WTC11 (cell line): Measurements from ENCODE around the gene MAGI3. TPM values are rescaled to one million over a fixed set of nuclear protein-coding genes. Genes with fewer than 3 reads are reported as not detected.

ENCODE experiments used
- ATAC-seq: fragments of 200-7000 bp; cut with Tn5 transposase; 2 replicates; pipeline ENCODE4 v1.10.0; 2021; ENCODE audit warnings: mild to moderate bottlenecking, moderate library complexity
- CTCF ChIA-PET: fragments of 300-600 bp; sonication (Branson Sonifier 250); formaldehyde crosslinking; loops from one replicate; lab custom pipeline; 2021; ENCODE audit warnings: antibody characterized with exemption; lab: Charles Lee
- POLR2A ChIA-PET: fragments of 350-600 bp; sonication (Branson Sonifier 250); formaldehyde crosslinking; loops from one replicate; lab custom pipeline; 2021; ENCODE audit warnings: antibody characterized with exemption; lab: Charles Lee
- DNase-seq: peaks from one replicate; pipeline ENCODE4 v3.0.0; 2021; ENCODE audit warnings: low spot score
- H3K27ac Mint-ChIP-seq: 2 replicates; pipeline ENCODE4 v1.8.0; 2021; ENCODE audit warnings: mixed read lengths
- H3K27me3 Mint-ChIP-seq: 2 replicates; pipeline ENCODE4 v1.8.0; 2021; ENCODE audit warnings: low read depth, mild to moderate bottlenecking, moderate library complexity, mixed read lengths
- H3K36me3 Mint-ChIP-seq: 2 replicates; pipeline ENCODE4 v1.8.0; 2021; ENCODE audit warnings: mixed read lengths
- H3K4me1 Mint-ChIP-seq: 2 replicates; pipeline ENCODE4 v1.8.0; 2022; ENCODE audit warnings: mixed read lengths
- H3K4me3 Mint-ChIP-seq: 2 replicates; pipeline ENCODE4 v1.8.0; 2021; ENCODE audit warnings: mild to moderate bottlenecking, moderate library complexity, mixed read lengths
- H3K9me3 Mint-ChIP-seq: 2 replicates; pipeline ENCODE4 v1.8.0; 2021; ENCODE audit warnings: mixed read lengths
- AR ChIP-seq: fragments of 250-450 bp; sonication (Bioruptor Pico); IDR thresholded peaks from 2 replicates; pipeline ENCODE4 v1.9.0; 2021; ENCODE audit warnings: mild to moderate bottlenecking
- ARID4B ChIP-seq: sonication (generic); formaldehyde crosslinking; IDR thresholded peaks from 2 replicates; pipeline ENCODE4 v1.8.0; 2023; ENCODE audit warnings: missing genetic modification reagents, mild to moderate bottlenecking, borderline replicate concordance
- CDX4 ChIP-seq: fragments of 250-450 bp; sonication (Bioruptor Pico); IDR thresholded peaks from 2 replicates; pipeline ENCODE4 v1.9.0; 2021; ENCODE audit warnings: moderate library complexity, mild to moderate bottlenecking, inconsistent platforms, borderline replicate concordance
- ELF4 ChIP-seq: sonication (generic); formaldehyde crosslinking; IDR thresholded peaks from 2 replicates; pipeline ENCODE4 v1.8.1; 2022; ENCODE audit warnings: low read depth, mild to moderate bottlenecking, moderate library complexity, missing genetic modification reagents
- HMGXB4 ChIP-seq: sonication (generic); formaldehyde crosslinking; IDR thresholded peaks from 2 replicates; pipeline ENCODE4 v1.8.1; 2023; ENCODE audit warnings: mild to moderate bottlenecking, moderate library complexity, missing genetic modification reagents
- MLX ChIP-seq: sonication (generic); formaldehyde crosslinking; IDR thresholded peaks from 2 replicates; pipeline ENCODE4 v1.8.1; 2023; ENCODE audit warnings: mild to moderate bottlenecking, missing genetic modification reagents, moderate library complexity
- NR2C2 ChIP-seq: sonication (generic); formaldehyde crosslinking; IDR thresholded peaks from 2 replicates; pipeline ENCODE4 v1.8.0; 2022; ENCODE audit warnings: mild to moderate bottlenecking, missing genetic modification reagents
- SMAD4 ChIP-seq: sonication (generic); formaldehyde crosslinking; IDR thresholded peaks from 2 replicates; pipeline ENCODE4 v1.8.0; 2022; ENCODE audit warnings: mild to moderate bottlenecking, missing genetic modification reagents
- SP1 ChIP-seq: sonication (generic); formaldehyde crosslinking; conservative IDR thresholded peaks from 2 replicates; pipeline ENCODE4 v1.8.1; 2022; ENCODE audit warnings: missing genetic modification reagents
- TCF7 ChIP-seq: sonication (generic); formaldehyde crosslinking; IDR thresholded peaks from 2 replicates; pipeline ENCODE4 v1.8.0; 2022; ENCODE audit warnings: mild to moderate bottlenecking, low read depth, missing genetic modification reagents, moderate library complexity
- USF1 ChIP-seq: sonication (generic); formaldehyde crosslinking; IDR thresholded peaks from 2 replicates; pipeline ENCODE4 v1.8.0; 2022; ENCODE audit warnings: mild to moderate bottlenecking, missing genetic modification reagents
- ZNF423 ChIP-seq: fragments of 250-450 bp; sonication (Bioruptor Pico); IDR thresholded peaks from 2 replicates; pipeline ENCODE4 v2.1.2; 2022; ENCODE audit warnings: mild to moderate bottlenecking, moderate library complexity
- ZSCAN18 ChIP-seq: fragments of 250-450 bp; sonication (Bioruptor Pico); IDR thresholded peaks from 2 replicates; pipeline ENCODE4 v2.1.2; 2022; ENCODE audit warnings: mild to moderate bottlenecking, moderate library complexity
- total RNA-seq: library from RNA; stranded (reverse); gene quantifications from 3 replicates; pipeline ENCODE4 v1.2.3, GENCODE V29; 2021
- TF ChIP-seq, protein P1 (sequence below): sonication (generic); formaldehyde crosslinking; IDR thresholded peaks from 2 replicates; pipeline ENCODE4 v1.8.0; 2022; ENCODE audit warnings: missing genetic modification reagents
- TF ChIP-seq, protein P2 (sequence below): fragments of 250-450 bp; sonication (Bioruptor Pico); IDR thresholded peaks from 2 replicates; pipeline ENCODE4 v1.9.0; 2021; ENCODE audit warnings: mild to moderate bottlenecking
- TF ChIP-seq, protein P3 (sequence below): sonication (generic); formaldehyde crosslinking; IDR thresholded peaks from 2 replicates; pipeline ENCODE4 v1.8.1; 2023; ENCODE audit warnings: mild to moderate bottlenecking, missing genetic modification reagents, borderline replicate concordance

MAGI3 gene
- total RNA-seq, 1 experiment from 2014 or later: 9.7 TPM

DNA sequence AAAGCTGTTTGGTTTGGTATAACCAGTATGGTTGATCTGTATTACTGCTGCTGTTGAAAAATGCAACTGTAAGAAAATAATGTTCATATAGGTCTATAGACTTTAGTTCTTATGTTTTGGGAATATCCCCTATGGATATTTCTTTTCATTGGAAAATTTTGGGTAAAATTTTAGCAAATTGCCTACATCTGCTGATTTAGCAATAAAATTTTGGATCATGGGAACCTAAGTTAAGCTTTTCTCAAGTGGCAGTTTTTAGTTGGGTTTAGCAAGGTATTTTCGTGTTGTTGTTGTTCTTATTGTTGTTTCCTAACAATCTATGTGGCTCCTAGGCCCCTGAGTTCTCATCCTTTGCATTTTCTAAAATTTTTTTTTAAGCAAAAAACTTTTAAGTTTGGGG lies 201.9 kb downstream of the MAGI3 start:
- no peak overlapping the region for H3K4me3 Mint-ChIP-seq
- CTCF ChIA-PET: interaction anchor here (0.6 kb wide), 1 partner anchor 347 kb away, joined by 3 read pairs; no protein-coding TSS in a partner anchor
- TF ChIP-seq, protein P1, sequence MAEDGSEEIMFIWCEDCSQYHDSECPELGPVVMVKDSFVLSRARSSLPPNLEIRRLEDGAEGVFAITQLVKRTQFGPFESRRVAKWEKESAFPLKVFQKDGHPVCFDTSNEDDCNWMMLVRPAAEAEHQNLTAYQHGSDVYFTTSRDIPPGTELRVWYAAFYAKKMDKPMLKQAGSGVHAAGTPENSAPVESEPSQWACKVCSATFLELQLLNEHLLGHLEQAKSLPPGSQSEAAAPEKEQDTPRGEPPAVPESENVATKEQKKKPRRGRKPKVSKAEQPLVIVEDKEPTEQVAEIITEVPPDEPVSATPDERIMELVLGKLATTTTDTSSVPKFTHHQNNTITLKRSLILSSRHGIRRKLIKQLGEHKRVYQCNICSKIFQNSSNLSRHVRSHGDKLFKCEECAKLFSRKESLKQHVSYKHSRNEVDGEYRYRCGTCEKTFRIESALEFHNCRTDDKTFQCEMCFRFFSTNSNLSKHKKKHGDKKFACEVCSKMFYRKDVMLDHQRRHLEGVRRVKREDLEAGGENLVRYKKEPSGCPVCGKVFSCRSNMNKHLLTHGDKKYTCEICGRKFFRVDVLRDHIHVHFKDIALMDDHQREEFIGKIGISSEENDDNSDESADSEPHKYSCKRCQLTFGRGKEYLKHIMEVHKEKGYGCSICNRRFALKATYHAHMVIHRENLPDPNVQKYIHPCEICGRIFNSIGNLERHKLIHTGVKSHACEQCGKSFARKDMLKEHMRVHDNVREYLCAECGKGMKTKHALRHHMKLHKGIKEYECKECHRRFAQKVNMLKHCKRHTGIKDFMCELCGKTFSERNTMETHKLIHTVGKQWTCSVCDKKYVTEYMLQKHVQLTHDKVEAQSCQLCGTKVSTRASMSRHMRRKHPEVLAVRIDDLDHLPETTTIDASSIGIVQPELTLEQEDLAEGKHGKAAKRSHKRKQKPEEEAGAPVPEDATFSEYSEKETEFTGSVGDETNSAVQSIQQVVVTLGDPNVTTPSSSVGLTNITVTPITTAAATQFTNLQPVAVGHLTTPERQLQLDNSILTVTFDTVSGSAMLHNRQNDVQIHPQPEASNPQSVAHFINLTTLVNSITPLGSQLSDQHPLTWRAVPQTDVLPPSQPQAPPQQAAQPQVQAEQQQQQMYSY (CRISPR knock-in tag): no peak
- no peak for TF ChIP-seq ELF4
- TF ChIP-seq MLX (CRISPR knock-in tag): no peak
- TF ChIP-seq HMGXB4 (CRISPR knock-in tag): no peak
- TF ChIP-seq SP1: no peak
- TF ChIP-seq TCF7 (CRISPR knock-in tag): no peak
- TF ChIP-seq ZNF423: no peak
- TF ChIP-seq, protein P2, sequence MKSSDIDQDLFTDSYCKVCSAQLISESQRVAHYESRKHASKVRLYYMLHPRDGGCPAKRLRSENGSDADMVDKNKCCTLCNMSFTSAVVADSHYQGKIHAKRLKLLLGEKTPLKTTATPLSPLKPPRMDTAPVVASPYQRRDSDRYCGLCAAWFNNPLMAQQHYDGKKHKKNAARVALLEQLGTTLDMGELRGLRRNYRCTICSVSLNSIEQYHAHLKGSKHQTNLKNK: no peak
- TF ChIP-seq ZSCAN18 (CRISPR knock-in tag): no peak
- TF ChIP-seq CDX4: no peak
- TF ChIP-seq, protein P3, sequence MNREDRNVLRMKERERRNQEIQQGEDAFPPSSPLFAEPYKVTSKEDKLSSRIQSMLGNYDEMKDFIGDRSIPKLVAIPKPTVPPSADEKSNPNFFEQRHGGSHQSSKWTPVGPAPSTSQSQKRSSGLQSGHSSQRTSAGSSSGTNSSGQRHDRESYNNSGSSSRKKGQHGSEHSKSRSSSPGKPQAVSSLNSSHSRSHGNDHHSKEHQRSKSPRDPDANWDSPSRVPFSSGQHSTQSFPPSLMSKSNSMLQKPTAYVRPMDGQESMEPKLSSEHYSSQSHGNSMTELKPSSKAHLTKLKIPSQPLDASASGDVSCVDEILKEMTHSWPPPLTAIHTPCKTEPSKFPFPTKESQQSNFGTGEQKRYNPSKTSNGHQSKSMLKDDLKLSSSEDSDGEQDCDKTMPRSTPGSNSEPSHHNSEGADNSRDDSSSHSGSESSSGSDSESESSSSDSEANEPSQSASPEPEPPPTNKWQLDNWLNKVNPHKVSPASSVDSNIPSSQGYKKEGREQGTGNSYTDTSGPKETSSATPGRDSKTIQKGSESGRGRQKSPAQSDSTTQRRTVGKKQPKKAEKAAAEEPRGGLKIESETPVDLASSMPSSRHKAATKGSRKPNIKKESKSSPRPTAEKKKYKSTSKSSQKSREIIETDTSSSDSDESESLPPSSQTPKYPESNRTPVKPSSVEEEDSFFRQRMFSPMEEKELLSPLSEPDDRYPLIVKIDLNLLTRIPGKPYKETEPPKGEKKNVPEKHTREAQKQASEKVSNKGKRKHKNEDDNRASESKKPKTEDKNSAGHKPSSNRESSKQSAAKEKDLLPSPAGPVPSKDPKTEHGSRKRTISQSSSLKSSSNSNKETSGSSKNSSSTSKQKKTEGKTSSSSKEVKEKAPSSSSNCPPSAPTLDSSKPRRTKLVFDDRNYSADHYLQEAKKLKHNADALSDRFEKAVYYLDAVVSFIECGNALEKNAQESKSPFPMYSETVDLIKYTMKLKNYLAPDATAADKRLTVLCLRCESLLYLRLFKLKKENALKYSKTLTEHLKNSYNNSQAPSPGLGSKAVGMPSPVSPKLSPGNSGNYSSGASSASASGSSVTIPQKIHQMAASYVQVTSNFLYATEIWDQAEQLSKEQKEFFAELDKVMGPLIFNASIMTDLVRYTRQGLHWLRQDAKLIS (CRISPR knock-in tag): no peak
- TF ChIP-seq SMAD4 (CRISPR knock-in tag): no peak
- no peak for TF ChIP-seq NR2C2 (CRISPR knock-in tag)
- no peak for TF ChIP-seq ARID4B (CRISPR knock-in tag)
- no peak for TF ChIP-seq USF1 (CRISPR knock-in tag)
- no peak for TF ChIP-seq AR (CRISPR knock-in tag)

More for the DNA sequence above, 201.9 kb downstream of the MAGI3 start:
- Mint-ChIP-seq H3K9me3 (peaks cover 6% of the 10 kb centered on the region), H3K27ac (no peak overlapping the region), H3K27me3 (no peaks in the 10 kb centered on the region; the same call in 1 of the 2 replicates), H3K36me3 (peaks cover 15% of the 10 kb centered on the region), H3K4me1 (peaks cover 7% of the 10 kb centered on the region)
- POLR2A ChIA-PET: no interaction called here
- ATAC-seq (no peak), DNase-seq (no peak)
